Stimulated activated CD4-positive, alpha-beta T cell treated with anti-CD3 and anti-CD28 coated beads, Interleukin-15, amount 100 ng/mL, for 1 hour (primary cell): Measurements from ENCODE around the gene ACLY.
"Not testable (repeated sequence)": the region's sequence is repeated elsewhere in the genome, so short reads cannot be mapped to it uniquely, and the experiment has no call there.

ENCODE experiments used
- DNase-seq, 2 donors: peaks; one replicate each; pipeline ENCODE4 v3.0.0-alpha.2; 2020; ENCODE audit warnings: low read depth in 1 of 2, low spot score in 1 of 2

ACLY gene

GRCh38 chr17:41873559-41874292, 45.0 kb downstream of the ACLY start:
- DNase-seq: no peak

GRCh38 chr17:41871789-41872188, 47.0 kb downstream of the ACLY start:
- no peak for DNase-seq

GRCh38 chr17:41870627-41871026, 48.1 kb downstream of the ACLY start:
- DNase-seq: no peak

GRCh38 chr17:41870097-41870496, 48.7 kb downstream of the ACLY start:
- DNase-seq: no peak

GRCh38 chr17:41869426-41869825, 49.3 kb downstream of the ACLY start:
- DNase-seq: no peak

GRCh38 chr17:41868568-41868967, 50.2 kb downstream of the ACLY start:
- DNase-seq: no peak

GRCh38 chr17:41865596-41865893, 53.2 kb downstream of the ACLY start:
- DNase-seq: no peak

- peak; percentile 74 to 81 for DNase-seq
Observed at GRCh38 chr17:41864836-41865595, 53.7 kb downstream of the ACLY start, which contains the start of gene KLHL11. Gene KLHL11 (minus strand): TSS chr17:41865423. CDS start chr17:41865370, 53 bp downstream.

- no peak for DNase-seq
Observed at GRCh38 chr17:41864498-41864835, 54.3 kb downstream of the ACLY start.

- DNase-seq: peak in 1 of 2 donors; percentile 1
Observed at GRCh38 chr17:41863074-41863848, 55.5 kb downstream of the ACLY start.

GRCh38 chr17:41860254-41860931, 58.4 kb downstream of the ACLY start:
- DNase-seq: no peak

GRCh38 chr17:41851382-41851781, 67.4 kb downstream of the ACLY start:
- DNase-seq: not testable (repeated sequence)

GRCh38 chr17:41849251-41849990, 69.3 kb downstream of the ACLY start:
- DNase-seq: no peak

GRCh38 chr17:41848788-41849187, 70.0 kb downstream of the ACLY start:
- no peak for DNase-seq

- no peak for DNase-seq
Observed at GRCh38 chr17:41844971-41845370, 73.8 kb downstream of the ACLY start.

GRCh38 chr17:41840781-41841180, 78.0 kb downstream of the ACLY start:
- DNase-seq: not testable (repeated sequence)

- DNase-seq: not testable (repeated sequence)
Observed at GRCh38 chr17:41839448-41839847, 79.3 kb downstream of the ACLY start.

GRCh38 chr17:41837761-41838538, 80.8 kb downstream of the ACLY start, which contains the start of gene KLHL10:
Gene KLHL10 (plus strand): TSS chr17:41837825. CDS start chr17:41837933, 108 bp downstream.
- DNase-seq: no peak

- DNase-seq: no peak
Observed at GRCh38 chr17:41836550-41837196, 82.1 kb downstream of the ACLY start.
